Osteocyte (in vitro differentiated cells): Measurements from ENCODE around the gene CFAP210. TPM values are rescaled to one million over a fixed set of nuclear protein-coding genes. Genes with fewer than 3 reads are reported as not detected.

ENCODE experiments used
- DNase-seq: peaks from one replicate; pipeline ENCODE4 v3.0.0; 2021; ENCODE audit warnings: mixed read lengths; ENCODE audit not compliant: unreplicated experiment; ENCODE audit errors: extremely low spot score
- H3K27ac Mint-ChIP-seq: one replicate; pipeline ENCODE4 v1.8.0; 2021; ENCODE audit warnings: mild to moderate bottlenecking, mixed read lengths; ENCODE audit not compliant: unreplicated experiment
- H3K27me3 Mint-ChIP-seq: one replicate; pipeline ENCODE4 v1.8.0; 2021; ENCODE audit warnings: mixed read lengths; ENCODE audit not compliant: unreplicated experiment
- H3K36me3 Mint-ChIP-seq: one replicate; pipeline ENCODE4 v1.8.0; 2021; ENCODE audit warnings: mixed read lengths; ENCODE audit not compliant: unreplicated experiment
- H3K4me1 Mint-ChIP-seq: one replicate; pipeline ENCODE4 v1.8.0; 2021; ENCODE audit warnings: mixed read lengths; ENCODE audit not compliant: unreplicated experiment
- H3K4me3 Mint-ChIP-seq: one replicate; pipeline ENCODE4 v1.8.0; 2021; ENCODE audit warnings: mild to moderate bottlenecking, moderate library complexity, mixed read lengths; ENCODE audit not compliant: unreplicated experiment
- H3K9me3 Mint-ChIP-seq: one replicate; pipeline ENCODE4 v1.8.0; 2021; ENCODE audit warnings: mixed read lengths; ENCODE audit not compliant: unreplicated experiment
- total RNA-seq: library from RNA; stranded (reverse); gene quantifications from 2 replicates; pipeline ENCODE4 v1.2.1, GENCODE V29; 2021
- TF ChIP-seq, protein P1 (sequence below): fragments of 200-600 bp; sonication (generic); IDR thresholded peaks from 2 replicates; pipeline ENCODE4 v1.5.0; 2021; ENCODE audit warnings: antibody characterized with exemption, mild to moderate bottlenecking, moderate library complexity

CFAP210 gene
- total RNA-seq, 1 donor from 2014 or later: not detected

DNA sequence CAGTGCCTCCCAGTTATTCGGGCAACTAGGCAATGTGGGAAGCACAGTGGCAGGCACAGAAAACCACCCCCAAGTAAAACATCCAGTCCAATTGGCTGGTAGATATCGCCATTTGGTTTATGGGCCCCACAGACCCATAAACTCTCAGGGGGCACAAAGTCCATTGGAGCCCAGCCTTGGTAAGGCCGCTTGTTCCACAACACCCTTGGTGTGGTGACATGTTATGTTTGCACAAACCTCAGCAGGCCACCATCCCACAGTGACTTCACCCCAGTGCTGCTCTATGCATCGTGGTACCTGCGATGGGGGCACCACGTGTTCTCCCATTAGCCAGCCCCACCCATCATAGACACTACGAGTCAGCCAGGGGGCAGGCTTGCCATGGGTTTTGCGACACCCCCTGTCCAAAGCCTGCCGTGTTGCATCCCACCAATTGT lies 18.6 kb upstream of the CFAP210 start:
- no peak for DNase-seq
- Mint-ChIP-seq H3K4me1 (peaks cover 9% of the 10 kb centered on the region), H3K27me3 (no peaks in the 10 kb centered on the region), H3K27ac (no peak overlapping the region), H3K9me3 (no peaks in the 10 kb centered on the region), H3K36me3 (no peaks in the 10 kb centered on the region), H3K4me3 (no peak overlapping the region)
- TF ChIP-seq, protein P1, sequence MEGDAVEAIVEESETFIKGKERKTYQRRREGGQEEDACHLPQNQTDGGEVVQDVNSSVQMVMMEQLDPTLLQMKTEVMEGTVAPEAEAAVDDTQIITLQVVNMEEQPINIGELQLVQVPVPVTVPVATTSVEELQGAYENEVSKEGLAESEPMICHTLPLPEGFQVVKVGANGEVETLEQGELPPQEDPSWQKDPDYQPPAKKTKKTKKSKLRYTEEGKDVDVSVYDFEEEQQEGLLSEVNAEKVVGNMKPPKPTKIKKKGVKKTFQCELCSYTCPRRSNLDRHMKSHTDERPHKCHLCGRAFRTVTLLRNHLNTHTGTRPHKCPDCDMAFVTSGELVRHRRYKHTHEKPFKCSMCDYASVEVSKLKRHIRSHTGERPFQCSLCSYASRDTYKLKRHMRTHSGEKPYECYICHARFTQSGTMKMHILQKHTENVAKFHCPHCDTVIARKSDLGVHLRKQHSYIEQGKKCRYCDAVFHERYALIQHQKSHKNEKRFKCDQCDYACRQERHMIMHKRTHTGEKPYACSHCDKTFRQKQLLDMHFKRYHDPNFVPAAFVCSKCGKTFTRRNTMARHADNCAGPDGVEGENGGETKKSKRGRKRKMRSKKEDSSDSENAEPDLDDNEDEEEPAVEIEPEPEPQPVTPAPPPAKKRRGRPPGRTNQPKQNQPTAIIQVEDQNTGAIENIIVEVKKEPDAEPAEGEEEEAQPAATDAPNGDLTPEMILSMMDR: no peak

DNA sequence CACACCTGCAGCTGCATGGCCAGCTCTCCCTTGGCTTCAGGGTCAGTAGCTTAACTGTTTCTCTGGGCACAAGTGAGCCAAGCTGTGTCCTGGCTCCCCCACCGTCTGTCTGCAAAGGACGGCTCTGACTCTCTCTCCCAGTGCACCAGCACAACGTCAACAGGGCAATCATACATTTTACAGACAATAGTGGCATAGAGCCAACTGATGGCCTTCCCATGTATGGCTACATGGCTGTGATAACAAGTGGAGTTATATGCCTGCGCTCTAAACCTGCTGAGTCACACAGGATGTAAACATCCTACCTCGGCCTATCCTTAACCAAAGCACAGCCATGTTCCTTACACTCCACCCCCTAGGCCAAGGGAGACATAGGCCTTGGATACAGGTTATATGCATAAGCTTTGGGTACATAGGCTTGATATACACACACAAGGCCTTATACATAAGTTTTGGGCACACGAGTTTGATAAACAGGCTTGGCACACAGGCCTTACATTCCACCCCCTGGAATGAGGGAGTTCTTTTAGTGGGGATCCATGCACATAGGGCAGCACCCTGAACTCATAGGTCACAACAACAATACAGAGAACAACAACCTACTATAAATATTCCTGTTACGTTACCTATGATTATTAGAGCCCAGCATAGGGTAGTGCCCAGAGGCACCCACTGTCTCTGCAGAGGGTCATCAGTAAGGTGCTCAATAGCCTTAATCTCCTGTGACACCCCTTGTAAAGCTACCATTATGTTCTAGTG lies 17.7 kb upstream of the CFAP210 start:
- DNase-seq: no peak
- Mint-ChIP-seq H3K4me3 (no peak overlapping the region), H3K36me3 (no peaks in the 10 kb centered on the region), H3K27ac (no peak overlapping the region), H3K4me1 (peaks cover 8% of the 10 kb centered on the region), H3K27me3 (no peaks in the 10 kb centered on the region), H3K9me3 (no peaks in the 10 kb centered on the region)
- TF ChIP-seq, protein P1: no peak

DNA sequence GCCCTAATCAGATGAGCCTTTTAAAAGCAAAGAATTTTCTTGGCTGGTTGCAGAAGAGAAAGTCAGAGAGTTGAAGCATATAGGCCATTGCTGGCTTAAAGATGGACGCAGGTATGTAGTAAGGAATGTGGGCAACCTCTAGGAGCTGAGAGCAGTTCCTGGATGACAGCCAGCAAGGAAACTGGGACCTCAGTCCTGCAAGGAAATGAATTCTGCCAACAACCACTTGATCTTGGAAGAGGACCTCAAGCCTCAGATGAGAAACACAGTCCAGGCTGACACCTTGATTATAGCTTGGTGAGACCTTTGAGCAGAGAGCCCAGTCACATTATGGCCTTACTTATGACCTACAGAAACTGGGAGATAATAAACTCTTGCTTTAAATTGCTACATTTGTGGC lies 15.8 kb upstream of the CFAP210 start:
- DNase-seq: no peak
- no peaks in the 10 kb centered on the region for H3K9me3 Mint-ChIP-seq
- no peaks in the 10 kb centered on the region for H3K4me1 Mint-ChIP-seq
- H3K36me3 Mint-ChIP-seq: no peaks in the 10 kb centered on the region
- no peak overlapping the region for H3K27ac Mint-ChIP-seq
- H3K4me3 Mint-ChIP-seq: no peak overlapping the region
- no peaks in the 10 kb centered on the region for H3K27me3 Mint-ChIP-seq
- TF ChIP-seq, protein P1: no peak

DNA sequence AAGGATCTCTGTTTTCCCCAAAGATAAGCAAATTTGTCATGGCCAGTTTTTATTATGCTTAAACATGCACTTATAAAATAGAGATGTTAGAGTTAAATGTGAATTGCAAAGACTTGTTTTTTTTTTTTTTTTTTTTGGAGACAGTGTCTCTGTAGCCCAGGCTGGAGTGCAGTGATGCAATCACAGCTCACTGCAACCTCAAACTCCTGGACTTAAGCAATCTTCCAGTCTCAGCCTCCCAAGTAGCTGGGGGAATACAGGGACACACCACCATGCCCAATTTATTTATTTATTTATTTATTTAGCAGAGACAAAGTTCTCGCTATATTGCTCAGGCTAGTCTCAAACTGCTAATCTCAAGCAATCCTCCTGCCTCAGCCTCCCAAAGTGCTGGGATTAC lies 15.1 kb upstream of the CFAP210 start:
- Mint-ChIP-seq H3K4me3 (no peak overlapping the region), H3K36me3 (no peaks in the 10 kb centered on the region), H3K4me1 (no peaks in the 10 kb centered on the region), H3K27me3 (no peaks in the 10 kb centered on the region), H3K27ac (no peak overlapping the region), H3K9me3 (no peaks in the 10 kb centered on the region)
- DNase-seq: no peak
- TF ChIP-seq, protein P1: no peak

DNA sequence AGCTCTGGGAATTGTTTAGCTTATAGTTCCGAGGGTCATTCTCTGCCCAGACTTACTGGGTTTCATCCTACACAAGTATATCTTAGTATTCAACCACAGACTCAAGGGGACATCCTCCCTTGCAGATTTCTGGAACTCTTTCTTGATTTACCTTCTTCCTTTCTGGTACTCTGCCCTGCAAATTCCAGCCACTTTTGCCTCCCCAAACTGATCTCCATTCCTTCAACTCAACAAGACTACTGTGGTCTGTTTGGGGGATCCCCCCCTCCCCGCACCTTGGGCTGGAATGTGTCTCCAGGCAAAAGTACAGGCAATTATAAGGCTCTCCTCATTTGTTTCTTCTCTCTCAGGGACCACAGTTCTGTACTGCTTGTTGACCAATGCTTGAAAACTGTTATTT lies 13.4 kb upstream of the CFAP210 start:
- TF ChIP-seq, protein P1: no peak
- Mint-ChIP-seq H3K27me3 (no peaks in the 10 kb centered on the region), H3K4me1 (no peaks in the 10 kb centered on the region), H3K9me3 (no peaks in the 10 kb centered on the region), H3K4me3 (no peak overlapping the region), H3K36me3 (no peaks in the 10 kb centered on the region), H3K27ac (no peak overlapping the region)
- no peak for DNase-seq
